Suprapubic skin (tissue), 3 donors: Measurements from ENCODE around the gene ZNF579.

ENCODE experiments used
- POLR2AphosphoS5 ChIP-seq, 3 donors: sonication (generic); formaldehyde crosslinking; IDR thresholded peaks; one replicate each; pipeline ENCODE4 v1.6.1; 2017; ENCODE audit warnings: antibody characterized with exemption in 3 of 3
- TF ChIP-seq, protein P1 (sequence below), 2 donors: fragments of 200-600 bp in 1 of 2; fragments of 450-650 bp in 1 of 2; sonication (generic) in 1 of 2; IDR thresholded peaks; one replicate each; pipeline ENCODE4 v1.5.1; 2016 to 2019; ENCODE audit warnings: antibody characterized with exemption in 2 of 2, mild to moderate bottlenecking in 1 of 2, moderate library complexity in 1 of 2

DNA sequence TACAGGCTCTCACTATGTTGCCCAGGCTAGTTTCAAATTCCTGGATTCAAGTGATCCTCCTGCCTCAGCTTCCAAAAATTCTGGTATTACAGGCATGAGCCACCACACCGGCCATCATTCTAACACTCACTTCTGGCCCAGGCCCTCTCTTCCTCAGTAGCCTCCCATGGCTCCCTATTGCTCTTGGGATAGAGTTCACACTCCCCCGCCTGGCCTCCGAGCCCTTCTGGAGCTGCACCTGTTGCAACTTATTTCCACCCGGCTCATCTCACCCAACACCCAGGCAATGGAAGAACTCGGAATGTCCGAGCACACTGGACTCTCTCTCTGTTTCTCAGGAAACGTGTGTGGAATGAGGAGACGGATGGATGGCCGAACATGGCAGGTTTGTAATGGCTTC, 26.3 kb downstream of the ZNF579 start:
- TF ChIP-seq, protein P1, sequence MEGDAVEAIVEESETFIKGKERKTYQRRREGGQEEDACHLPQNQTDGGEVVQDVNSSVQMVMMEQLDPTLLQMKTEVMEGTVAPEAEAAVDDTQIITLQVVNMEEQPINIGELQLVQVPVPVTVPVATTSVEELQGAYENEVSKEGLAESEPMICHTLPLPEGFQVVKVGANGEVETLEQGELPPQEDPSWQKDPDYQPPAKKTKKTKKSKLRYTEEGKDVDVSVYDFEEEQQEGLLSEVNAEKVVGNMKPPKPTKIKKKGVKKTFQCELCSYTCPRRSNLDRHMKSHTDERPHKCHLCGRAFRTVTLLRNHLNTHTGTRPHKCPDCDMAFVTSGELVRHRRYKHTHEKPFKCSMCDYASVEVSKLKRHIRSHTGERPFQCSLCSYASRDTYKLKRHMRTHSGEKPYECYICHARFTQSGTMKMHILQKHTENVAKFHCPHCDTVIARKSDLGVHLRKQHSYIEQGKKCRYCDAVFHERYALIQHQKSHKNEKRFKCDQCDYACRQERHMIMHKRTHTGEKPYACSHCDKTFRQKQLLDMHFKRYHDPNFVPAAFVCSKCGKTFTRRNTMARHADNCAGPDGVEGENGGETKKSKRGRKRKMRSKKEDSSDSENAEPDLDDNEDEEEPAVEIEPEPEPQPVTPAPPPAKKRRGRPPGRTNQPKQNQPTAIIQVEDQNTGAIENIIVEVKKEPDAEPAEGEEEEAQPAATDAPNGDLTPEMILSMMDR (IDR thresholded peaks at IDR 0.05), result no peak
- no peak for TF ChIP-seq POLR2AphosphoS5 (IDR thresholded peaks at IDR 0.05)
